ENCODE measurements around the gene SSR3.
"Not testable (repeated sequence)": the region's sequence is repeated elsewhere in the genome, so short reads cannot be mapped to it uniquely, and the experiment has no call there.

Gene SSR3

DNA sequence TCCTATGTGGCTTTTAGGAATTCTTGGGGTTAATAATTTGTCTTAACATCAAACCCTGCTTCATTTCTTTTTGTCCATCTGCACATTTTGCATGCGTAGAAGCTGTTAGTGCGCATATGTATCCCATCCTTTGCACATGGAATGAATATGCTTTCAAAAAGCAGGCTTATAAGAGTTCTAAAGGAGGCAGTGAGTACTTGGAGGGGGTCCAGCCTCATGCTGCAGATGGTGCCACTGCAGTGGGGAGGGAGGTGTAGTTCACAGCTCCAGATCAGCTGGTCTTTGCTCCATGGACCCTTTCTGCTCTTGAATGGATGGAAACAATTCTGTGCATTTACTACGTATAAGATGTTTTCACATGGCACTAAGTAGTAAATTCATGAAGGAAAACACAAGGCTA, 20.7 kb upstream of the SSR3 start:
- DNase-seq = no peak

DNA sequence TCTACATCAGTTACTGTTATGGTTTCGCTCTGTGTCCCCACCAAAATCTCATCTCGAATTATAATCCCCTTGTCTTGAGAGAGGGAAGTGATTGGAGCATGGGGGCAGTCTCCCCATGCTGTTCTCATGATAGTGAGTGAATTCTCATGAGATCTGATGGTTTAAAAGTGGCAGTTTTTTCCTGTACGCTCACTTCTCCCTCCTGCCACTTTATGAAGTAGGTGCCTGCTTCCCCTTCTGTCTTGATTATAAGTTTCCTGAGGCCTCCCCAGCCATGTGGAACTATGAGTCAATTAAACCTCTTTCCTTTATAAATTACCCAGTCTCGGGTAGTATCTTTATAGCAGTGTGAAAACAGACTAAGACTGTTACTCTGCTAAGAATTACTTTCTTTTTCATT, 15.0 kb upstream of the SSR3 start:
- not testable (repeated sequence) for DNase-seq

DNA sequence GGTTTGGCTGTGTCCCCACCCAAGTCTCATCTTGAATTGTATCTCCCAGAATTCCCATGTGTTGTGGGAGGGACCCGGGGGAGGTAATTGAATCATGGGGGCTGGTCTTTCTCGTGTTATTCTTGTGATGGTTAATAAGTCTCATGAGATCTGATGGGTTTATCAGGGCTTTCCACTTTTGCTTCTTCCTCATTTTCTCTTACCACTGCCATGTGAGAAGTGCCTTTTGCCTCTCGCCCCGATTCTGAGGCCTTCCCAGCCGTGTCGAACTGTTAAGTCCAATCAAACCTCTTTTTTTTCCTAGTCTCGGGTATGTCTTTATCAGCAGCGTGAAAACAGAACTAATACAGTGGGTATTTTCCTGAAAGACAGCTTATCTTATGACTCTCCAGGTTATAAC, 14.1 kb upstream of the SSR3 start:
- DNase-seq = not testable (repeated sequence)

DNA sequence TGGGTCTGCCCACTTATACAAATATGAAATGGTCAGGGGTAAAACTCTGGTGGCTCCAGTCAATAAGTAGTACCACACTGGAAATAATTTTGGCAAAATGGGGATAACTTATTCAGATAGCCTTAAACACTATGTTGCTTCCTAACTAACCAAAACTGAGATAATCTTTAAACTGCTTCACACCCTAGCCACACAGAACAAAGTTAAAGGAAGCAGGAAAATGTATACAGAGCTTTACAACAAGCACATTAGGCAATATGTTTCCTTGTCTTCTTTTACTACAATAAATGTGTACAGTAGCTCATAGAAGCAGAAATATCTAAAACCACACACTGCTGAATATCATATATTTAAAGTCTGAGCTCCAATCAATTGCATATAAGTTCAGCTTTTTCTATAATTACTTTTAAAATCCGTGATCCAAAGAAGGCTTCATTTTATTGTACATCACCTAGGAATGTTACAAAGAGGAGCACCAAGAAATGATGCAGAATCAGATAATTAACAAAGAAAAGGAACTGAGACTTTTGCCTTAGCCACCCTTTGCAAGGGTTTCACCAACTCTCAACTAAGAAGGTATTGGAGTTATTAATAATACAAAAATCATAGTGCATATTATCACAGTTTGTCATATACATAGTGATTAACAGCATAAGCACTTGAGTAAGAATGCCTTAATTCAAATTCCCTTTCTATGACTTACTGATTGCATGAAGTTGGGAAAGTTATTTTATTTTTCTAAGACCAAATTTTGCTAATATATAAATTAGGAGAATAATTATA, 9.2 kb upstream of the SSR3 start:
- no peak for DNase-seq

DNA sequence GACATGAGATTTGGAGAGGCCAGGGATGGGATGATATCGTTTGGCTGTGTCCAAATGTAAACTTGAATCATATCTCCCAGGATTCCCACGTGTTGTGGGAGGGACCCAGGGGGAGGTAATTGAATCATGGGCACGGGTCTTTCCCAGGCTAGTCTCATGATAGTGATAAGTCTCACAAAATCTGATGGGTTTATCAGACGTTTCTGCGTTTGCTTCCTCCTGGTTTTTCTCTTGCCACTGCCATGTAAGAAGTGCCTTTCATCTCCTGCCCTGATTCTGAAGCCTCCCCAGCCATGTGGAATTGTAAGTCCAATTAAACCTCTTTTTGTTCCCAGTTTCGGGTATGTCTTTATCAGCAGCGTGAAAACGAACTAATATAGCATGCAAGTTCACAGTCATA, 7.6 kb upstream of the SSR3 start:
- not testable (repeated sequence) for DNase-seq

DNA sequence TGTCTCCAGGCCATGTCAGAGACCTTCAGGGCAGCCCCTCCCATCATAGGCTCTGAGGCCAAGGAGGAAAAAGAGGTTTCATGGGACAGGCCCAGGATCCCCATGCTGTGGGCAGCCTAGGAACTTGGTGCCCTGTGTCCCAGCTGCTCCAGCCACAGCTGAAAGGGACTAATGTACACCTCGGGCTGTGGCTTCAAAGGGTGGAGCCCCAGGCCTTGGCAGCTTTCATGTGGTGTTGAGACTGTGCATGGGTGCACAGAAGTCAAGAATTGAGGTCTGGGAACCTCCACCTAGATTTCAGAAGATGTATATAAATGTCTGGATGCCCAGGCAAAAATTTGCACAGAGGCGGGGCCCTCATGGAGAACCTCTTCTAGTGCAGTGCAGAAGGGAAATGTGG, 6.6 kb upstream of the SSR3 start:
- DNase-seq = no peak

DNA sequence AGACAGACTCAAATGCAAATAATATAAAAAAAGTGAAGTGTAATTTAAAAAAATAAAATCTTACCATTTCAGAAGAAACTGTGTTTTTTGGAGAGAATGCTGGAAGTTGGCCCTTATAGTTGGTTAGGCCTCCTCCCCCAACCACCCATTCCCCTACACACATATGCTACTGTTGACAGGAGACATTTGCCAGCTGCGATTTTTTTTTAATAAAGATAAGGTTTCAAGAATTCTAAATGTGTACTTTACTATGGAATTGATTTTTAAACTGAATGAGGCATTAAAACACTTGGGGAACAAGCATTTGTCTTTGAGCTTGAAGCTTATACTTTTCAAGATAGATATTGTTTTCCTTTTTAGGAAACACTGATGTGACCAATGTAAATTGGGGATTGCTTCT, 4.4 kb upstream of the SSR3 start:
- no peak for DNase-seq

DNA sequence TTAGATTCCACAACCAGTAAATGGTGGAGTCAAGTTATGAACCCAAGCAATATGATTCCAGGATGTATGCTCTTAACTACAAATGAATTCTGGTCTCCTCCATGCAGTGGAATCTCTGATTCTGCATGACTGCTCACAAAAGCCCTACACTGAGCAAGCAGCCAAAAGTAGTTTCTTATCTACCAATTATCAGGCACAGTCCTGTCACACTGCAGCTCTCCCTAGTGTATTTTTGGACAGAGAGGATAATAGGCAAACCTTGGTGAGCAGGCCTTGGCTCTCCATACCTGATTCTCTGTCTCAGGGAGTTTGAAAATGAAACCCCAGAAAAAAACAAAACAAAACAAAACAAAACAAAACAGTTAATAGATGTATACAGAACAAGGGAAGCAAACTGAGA, 3.5 kb upstream of the SSR3 start:
- DNase-seq = no peak

DNA sequence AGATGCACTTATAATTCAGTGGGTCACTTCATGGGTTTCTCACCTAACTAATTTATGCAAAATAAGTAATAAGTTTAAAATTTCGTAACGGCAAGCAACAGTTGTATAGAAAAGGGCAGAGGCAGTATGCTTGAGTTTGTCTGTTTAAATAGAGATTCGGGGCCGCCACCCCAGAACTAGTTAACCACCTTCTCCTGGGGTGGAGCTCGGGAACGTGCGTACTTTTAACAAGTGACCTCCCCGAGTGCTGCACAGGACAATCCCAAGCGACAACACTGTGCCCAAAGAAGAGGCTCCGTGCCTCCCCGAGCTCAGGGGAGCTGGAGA, 439 bp downstream of the SSR3 start:
- DNase-seq = no peak

DNA sequence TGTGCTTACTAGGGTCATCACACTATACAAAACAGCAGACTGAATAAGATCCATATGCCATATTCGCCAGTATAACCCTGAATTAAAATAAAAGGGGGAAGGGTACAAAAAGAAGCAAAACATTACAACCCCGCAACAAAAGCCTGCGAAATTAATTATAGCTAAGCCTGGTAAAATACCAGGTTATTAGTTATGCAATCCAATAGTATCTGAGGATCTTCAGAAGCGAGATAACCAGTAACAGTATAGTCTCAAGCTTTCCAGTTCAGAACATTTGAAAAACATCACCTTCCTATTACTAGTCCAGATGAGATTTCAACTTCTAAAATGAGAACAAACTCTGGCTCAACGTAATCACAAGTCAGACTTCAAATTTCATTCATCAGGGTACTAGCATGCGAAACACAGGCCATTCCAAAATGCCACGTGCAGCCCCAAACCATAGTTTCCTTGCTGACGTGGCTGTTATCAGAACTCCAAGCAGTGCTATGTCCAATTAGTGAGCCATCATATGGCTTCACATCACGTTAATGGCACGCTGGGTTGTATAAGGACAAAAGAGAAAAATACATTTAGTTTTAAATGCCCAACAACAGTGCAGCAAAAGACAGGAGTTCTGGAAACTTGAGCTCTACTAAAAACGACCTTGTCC, 1.1 kb downstream of the SSR3 start:
- DNase-seq = peak; percentile 2

DNA sequence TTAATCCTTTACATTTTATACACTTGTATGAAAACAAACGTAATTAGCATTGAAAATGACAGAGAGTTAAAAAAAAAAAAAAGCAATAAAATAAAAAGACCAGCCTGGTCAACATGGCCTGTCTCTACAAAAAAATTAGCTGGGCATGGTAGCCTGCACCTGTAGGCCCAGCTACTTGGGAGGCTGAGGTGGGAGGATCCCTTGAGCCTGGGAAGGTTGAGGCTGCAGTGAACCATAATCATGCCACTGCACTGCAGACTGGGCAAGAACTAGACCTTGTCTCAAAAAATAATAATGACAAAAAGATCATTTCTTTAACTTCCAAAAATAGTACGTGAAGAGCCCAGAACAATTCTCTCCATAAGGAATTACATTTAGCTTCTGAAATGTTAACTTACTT, 1.9 kb downstream of the SSR3 start:
- no peak for DNase-seq

DNA sequence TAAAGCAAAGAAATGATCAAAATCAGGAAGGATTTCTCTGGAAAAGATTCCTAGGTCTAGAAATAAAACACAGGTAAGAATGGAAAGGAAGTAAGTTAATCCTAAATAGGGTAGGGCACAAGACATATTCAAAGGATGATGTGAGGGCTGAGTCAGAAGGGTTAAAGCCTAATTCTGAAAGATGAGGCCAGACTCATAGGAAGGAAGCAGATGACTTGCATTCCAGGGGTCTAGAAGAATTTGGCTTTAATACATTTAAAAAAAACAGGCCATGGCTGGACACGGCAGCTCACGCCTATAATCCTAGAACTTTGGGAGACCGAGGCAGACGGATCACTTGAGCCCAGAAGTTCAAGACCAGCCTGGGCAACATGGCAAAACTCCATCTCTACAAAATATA, 3.2 kb downstream of the SSR3 start:
- DNase-seq = no peak

DNA sequence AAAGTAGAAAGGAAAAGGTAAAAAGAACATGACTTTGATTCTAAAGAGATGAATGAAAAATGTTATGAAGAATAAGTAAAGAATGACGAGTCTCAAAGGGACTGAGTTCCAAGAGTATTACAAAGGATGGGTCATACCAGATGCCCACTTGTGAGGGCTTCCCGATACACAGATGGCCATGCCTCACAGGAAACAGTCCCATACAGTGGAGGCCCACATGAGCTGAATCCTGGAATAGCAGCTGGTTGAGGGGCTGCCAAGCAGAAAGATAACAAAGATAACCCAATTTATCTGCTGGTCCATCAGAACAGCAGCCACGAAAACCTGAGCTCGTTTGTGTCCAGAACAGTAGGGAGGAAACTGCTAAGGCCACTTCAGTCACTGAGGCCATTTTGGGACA, 3.7 kb downstream of the SSR3 start:
- DNase-seq = no peak

DNA sequence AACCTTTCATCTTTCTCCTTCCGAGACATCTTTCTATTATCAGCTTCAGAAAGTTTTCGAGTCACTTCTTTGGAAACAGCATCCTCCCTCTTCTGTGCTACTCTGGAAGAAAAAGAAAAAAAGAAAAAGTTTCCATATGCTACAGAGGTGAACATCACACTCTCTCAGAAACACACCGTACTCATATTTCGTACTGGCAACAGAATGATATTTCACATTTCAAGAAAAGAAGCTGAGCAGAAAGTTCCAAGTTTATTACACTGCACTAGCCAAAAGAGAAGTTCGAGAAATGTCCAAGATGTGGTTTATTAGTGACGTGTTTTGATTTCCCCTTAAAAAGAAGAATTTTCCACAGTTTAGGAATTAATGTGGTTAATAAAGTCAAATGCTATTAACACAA, 6.0 kb downstream of the SSR3 start:
- no peak for DNase-seq

DNA sequence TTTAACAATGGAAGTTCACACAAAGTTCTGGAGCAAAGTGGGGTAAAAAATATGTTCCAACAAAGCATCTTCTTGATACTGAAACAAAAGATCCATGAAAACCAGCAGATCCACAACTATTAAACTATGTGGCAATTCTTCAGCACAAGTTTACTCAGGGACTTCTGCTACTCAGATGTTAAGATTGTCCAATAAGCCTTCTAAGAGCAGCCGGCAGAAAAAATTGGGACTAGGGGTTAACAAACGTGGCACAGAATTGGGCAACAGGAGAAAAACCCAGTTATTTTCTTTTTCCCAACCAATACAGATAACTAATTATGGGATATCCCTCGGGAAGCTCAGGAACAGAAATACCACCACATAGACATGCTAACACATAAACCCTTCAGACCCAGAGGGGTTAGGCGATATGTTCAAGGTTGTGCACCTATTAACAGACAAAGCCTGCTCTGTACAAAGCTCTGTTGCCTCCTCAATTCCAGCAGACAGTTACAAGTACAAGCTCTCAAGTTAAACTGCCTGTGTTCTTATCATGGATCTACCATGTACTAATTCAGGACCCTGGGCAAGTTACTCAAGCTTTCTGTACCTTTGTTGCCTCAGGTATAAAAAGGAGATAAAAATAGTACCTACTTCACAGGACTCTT, 6.8 kb downstream of the SSR3 start:
- no peak for DNase-seq

DNA sequence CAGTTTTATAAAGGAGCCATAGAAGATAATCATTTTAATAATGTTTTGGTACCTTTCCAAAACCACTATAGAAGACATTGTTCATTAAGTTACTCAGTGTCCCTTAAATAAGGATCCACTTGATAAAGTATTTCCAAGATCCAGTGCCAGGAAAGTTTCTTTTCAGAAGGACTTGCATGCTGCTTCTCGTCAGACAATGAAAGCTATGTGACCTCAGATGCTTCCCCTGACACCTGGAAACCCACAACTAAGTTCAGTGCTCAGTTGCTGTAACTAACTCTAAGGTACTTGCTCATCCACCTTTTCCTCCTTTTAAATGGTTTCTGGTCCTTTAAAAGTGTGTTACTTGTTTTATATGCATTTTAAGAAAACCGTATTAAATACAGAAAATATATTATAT, 7.3 kb downstream of the SSR3 start:
- DNase-seq = no peak

DNA sequence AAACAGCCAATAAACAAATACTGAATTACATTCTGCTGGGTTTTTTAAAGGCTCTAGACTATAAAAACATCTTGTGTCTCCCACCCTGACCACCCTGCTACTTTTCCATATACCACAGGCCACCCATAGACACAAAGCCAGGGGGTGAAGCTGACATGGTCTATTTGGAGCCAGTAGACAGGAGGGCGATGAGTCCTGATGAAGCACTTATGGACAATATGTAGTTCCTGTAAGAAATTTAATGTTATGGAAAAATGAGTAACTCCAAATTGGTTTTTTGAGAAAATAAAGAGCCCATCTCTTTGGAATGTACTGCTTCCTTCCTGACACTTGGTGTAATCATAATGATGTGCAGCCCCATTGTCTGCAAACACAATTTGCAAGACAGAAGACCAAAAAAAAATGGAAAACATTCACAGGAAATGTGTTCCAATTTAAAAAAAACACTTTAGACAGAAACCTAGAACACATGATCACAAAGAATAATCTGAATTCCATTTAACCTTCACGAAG, 11.8 kb downstream of the SSR3 start:
- no peak for DNase-seq

DNA sequence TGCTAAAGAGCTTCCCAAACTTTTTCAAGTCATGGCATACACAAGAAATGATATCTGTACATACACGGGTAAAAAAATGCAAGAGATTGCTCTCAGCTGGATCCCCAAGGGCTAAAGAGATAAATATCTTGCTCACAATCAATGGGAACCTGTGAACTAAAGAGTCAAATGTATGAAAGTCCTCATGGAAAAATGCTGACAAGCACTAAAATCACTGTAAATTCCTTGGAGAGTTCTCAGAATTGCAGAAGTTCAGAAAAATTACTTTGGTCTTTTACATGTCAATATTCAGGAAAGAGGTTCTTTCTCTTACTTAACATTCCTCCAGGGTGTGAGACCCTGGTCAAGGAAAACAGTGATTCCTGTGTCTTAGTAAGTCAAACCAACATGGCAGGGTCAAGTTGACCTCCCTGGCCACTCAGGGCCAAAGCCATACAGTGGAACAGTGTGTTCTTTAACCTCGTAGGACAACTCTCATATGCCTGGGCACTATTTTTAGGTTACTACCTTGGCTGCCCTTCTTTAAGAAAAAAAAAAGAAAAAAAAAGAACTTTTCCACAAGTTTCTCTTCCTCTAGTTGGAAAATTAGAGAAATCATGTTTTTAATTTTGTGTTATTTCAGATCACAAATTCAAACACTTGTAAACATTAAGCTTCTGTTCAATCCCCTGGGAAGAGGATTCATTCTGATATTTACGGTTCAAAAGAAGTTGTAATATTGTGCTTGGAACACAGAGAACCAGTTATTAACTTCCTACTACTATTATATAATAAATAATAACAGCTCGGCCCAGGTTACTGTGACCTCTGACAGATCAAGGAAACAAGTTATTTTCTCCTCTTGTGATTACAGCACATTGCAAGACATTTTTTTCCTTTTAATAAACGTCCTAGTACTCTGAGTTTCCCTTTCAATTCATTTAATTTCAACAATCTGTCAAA, 12.5 kb downstream of the SSR3 start:
- no peak for DNase-seq

DNA sequence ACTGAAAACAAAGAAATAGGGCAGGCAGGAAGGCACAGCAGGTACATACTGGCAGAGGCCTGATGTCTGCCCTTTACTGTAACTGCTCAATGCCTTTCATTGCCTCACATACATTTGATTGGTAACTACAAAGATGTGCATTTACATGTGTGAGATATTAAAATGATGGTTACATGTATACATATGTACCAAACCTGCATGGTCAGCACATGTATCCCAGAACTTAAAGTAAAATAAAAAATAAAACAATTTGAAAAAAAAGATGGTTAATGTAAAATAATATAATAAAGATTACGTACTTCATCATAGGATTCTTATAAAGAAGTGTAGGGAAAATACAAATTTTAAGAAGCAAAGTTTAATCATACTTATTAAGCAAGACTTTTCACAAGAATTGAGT, 15.1 kb downstream of the SSR3 start:
- no peak for DNase-seq

DNA sequence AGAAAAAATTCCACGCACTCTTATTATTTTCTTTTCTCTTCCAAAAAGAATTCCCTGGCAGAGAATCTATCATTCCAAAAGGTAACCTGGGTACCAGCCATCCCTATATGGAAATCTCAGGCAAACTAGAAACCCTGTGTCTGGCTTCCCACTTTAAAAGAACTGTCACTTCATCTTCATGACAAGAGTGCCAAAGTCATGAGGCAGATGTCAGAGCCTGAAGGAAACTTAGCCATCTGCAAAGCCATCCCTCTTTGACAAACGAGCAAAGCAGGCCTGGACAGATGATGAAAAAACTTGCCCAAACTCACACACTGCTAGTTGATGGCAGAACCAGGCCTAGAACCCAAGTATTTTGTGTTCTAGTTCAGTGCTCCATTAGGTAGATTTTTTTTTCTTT, 15.9 kb downstream of the SSR3 start:
- no peak for DNase-seq

DNA sequence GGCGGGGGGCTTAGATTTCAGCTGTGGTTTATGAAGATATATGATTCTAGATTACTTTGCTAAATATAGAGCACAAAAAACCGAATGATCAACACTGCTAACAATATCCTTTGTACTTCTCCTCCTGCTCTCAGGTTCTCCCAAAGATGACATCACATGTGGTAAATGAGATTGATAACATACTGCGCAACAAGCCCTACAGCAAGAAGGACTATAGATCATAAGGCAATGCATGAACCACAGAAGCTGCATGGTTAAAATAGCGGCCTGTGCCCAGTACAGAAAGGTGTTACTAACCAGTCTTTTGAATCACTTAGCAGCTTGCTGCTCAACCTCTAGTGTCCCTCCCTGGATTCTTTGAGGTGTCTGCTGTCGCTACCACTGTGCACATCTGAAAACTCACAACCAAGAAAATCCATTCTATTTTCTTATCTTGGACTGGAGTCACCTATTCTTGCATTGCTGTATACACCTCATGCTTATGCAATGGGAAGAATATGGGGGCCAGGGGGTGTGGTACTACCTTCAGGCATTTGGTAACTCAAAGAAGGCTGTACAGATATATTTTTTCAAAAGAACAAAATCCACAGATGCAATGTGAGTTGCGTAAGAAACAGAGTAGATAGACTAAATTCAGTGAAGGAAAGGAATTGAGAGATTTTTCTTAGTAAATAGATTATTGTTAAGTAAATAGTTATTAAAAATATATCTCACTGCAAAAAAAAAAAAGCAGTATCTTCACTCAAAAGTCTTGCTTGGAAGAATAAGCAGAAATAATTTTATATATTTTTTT, 18.2 kb downstream of the SSR3 start:
- no peak for DNase-seq

DNA sequence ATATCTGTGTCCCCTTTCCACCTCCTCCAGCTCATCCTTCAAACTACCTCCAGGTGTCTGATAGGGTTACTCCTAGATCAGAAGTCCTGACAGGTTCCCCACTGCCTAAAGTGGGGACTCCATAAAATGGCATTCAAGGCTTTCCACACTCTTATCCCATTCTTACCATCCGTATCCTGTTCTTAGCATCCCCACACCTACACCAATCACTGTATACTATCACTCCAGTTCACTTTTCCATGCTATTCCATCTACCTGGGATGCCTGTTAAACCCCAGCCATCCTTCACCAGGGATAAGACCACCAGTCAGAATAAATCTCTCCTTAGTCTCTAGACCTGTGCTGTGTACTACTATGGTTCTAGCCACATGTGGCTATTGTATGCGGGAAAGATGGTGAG, 19.1 kb downstream of the SSR3 start:
- DNase-seq = no peak

Measured in CD4-positive, alpha-beta T cell treated with Interleukin-17A for 1 hour (primary cell).